ENCODE results near the gene NGFR.

NGFR gene

GRCh38 chr17:49469831-49470810 lies 25.0 kb upstream of the NGFR start:
- DNase-seq (ENCODE audit: low spot score) = no peak

GRCh38 chr17:49471089-49471683 lies 23.9 kb upstream of the NGFR start:
- peak; percentile 83 for DNase-seq (ENCODE audit: low spot score)

GRCh38 chr17:49471769-49472168 lies 23.3 kb upstream of the NGFR start:
- DNase-seq (ENCODE audit: low spot score) = no peak

GRCh38 chr17:49472527-49472926 lies 22.6 kb upstream of the NGFR start:
- DNase-seq (ENCODE audit: low spot score) = no peak

GRCh38 chr17:49473900-49474751 lies 21.0 kb upstream of the NGFR start:
- DNase-seq (ENCODE audit: low spot score) = no peak

GRCh38 chr17:49477709-49478108 lies 17.4 kb upstream of the NGFR start:
- DNase-seq (ENCODE audit: low spot score) = no peak

- DNase-seq (ENCODE audit: low spot score) = no peak
These were observed 14.1 kb upstream of the NGFR start for GRCh38 chr17:49480836-49481615.

GRCh38 chr17:49482144-49482817 lies 12.8 kb upstream of the NGFR start:
- peak; percentile 48 for DNase-seq (ENCODE audit: low spot score)

GRCh38 chr17:49483599-49484509 lies 11.2 kb upstream of the NGFR start:
- DNase-seq (ENCODE audit: low spot score) = no peak

GRCh38 chr17:49484588-49484987 lies 10.5 kb upstream of the NGFR start:
- DNase-seq (ENCODE audit: low spot score) = no peak

GRCh38 chr17:49486012-49486641 lies 9.0 kb upstream of the NGFR start:
- no peak for DNase-seq (ENCODE audit: low spot score)

GRCh38 chr17:49487183-49487582 lies 7.9 kb upstream of the NGFR start:
- DNase-seq (ENCODE audit: low spot score) = no peak

GRCh38 chr17:49488612-49489011 lies 6.5 kb upstream of the NGFR start:
- DNase-seq (ENCODE audit: low spot score) = no peak

- DNase-seq (ENCODE audit: low spot score) = no peak
These were observed 5.7 kb upstream of the NGFR start for GRCh38 chr17:49489348-49489747.

GRCh38 chr17:49490276-49490675 lies 4.8 kb upstream of the NGFR start:
- DNase-seq (ENCODE audit: low spot score) = no peak

- no peak for DNase-seq (ENCODE audit: low spot score)
These were observed 3.8 kb upstream of the NGFR start for GRCh38 chr17:49491192-49491769.

GRCh38 chr17:49494399-49494985 lies 601 bp upstream of the NGFR start:
- DNase-seq (ENCODE audit: low spot score) = no peak

GRCh38 chr17:49495842-49496182 lies 719 bp downstream of the NGFR start:
- no peak for DNase-seq (ENCODE audit: low spot score)
